ENCODE measurements around the gene PELO.

PELO gene

DNA sequence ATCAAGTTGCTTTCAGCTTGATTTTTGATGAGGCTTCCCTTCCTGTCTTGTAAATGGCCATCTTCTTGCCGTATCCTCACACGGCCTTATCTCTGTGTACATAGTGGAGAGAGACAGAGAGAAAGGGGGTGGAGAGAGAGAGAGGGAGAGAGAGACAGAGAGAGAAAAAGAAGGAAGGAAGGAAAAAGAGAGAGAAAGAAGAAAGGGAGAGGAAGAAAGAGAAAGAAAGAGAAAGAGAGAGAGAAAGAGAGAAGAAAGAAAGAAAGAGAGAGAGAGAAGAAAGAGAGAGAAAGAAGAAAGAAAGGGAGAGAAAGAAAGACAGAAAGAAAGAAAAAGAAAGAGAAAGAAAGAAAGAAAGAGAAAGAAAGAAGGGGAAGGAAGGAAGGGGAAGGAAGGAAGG, 46.6 kb downstream of the PELO start:
- no peak for DNase-seq

- DNase-seq, result no peak
Measured at GRCh38 chr5:52837068-52837467, 49.4 kb downstream of the PELO start.

Measured in activated CD4-positive, alpha-beta T cell treated with anti-CD3 and anti-CD28 coated beads for 1 hour (primary cell).